ENCODE measurements around the gene NOTUM. TPM values are rescaled to one million over a fixed set of nuclear protein-coding genes. Genes with fewer than 3 reads are reported as not detected.
A peak's percentile ranks its signal among the peaks of the same experiment; 100 is the strongest.

NOTUM gene
- total RNA-seq, 1 donor from 2014 or later, result 5.9 TPM

DNA sequence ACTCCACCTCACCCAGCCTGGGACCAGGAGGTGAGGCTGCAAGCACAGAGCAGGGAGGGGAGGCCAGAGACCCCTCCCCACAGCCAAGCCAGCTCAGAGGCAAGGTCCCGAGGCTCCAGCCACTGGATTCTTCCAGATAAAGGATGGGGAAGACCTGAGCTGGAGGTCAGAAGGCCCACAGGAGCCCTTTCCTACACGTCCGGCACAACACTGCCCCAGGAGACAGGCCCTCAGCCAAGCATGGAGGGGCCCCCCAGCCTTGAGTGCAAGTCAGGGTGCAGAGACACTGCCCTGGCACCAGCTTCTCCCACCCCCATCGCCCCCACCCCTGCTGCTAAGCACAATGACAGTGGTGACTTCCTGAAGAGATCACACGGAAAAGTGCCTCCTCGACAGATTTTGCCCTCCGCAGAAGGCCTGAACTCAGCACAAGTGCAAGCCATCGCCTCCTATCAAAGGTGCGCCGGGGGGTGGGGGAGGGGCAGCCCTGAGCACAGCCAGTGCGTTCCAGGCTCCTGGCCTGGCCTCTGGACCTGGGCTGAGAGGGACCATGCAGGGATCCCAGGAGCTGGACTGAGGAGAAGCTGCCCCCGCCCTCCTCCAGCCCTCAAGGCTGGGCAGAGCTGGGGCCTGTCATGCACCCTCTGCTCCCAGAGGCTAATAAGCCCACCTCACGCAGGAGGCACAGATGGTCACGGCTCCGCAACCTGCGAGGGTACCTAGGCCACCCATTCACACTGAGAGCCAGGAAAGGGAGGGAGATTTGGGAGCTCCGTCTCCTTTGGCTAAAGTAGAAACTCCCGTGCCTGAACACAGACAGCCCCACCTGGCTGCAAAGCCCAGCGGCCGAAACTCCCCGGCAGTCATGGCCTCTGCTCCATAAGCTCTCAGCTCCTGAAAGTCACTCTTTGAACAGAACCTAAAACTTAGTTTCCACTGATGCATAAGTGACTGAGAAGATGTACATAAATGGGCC is 36.1 kb downstream of the NOTUM start:
- Mint-ChIP-seq H3K9me3 (no peaks in the 10 kb centered on the region), H3K4me3 (peak overlapping the region; percentile 78), H3K36me3 (peaks cover 6% of the 10 kb centered on the region), H3K4me1 (peaks cover 32% of the 10 kb centered on the region), H3K27me3 (ENCODE audit: low read depth) (no peaks in the 10 kb centered on the region), H3K27ac (peak overlapping the region; percentile 97)
- TF ChIP-seq, protein P1, sequence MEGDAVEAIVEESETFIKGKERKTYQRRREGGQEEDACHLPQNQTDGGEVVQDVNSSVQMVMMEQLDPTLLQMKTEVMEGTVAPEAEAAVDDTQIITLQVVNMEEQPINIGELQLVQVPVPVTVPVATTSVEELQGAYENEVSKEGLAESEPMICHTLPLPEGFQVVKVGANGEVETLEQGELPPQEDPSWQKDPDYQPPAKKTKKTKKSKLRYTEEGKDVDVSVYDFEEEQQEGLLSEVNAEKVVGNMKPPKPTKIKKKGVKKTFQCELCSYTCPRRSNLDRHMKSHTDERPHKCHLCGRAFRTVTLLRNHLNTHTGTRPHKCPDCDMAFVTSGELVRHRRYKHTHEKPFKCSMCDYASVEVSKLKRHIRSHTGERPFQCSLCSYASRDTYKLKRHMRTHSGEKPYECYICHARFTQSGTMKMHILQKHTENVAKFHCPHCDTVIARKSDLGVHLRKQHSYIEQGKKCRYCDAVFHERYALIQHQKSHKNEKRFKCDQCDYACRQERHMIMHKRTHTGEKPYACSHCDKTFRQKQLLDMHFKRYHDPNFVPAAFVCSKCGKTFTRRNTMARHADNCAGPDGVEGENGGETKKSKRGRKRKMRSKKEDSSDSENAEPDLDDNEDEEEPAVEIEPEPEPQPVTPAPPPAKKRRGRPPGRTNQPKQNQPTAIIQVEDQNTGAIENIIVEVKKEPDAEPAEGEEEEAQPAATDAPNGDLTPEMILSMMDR (IDR thresholded peaks at IDR 0.05; ENCODE audit: unreplicated experiment), result no peak
- no peak for DNase-seq (ENCODE audit: low spot score in 2 of 2, unreplicated experiment in 2 of 2)

DNA sequence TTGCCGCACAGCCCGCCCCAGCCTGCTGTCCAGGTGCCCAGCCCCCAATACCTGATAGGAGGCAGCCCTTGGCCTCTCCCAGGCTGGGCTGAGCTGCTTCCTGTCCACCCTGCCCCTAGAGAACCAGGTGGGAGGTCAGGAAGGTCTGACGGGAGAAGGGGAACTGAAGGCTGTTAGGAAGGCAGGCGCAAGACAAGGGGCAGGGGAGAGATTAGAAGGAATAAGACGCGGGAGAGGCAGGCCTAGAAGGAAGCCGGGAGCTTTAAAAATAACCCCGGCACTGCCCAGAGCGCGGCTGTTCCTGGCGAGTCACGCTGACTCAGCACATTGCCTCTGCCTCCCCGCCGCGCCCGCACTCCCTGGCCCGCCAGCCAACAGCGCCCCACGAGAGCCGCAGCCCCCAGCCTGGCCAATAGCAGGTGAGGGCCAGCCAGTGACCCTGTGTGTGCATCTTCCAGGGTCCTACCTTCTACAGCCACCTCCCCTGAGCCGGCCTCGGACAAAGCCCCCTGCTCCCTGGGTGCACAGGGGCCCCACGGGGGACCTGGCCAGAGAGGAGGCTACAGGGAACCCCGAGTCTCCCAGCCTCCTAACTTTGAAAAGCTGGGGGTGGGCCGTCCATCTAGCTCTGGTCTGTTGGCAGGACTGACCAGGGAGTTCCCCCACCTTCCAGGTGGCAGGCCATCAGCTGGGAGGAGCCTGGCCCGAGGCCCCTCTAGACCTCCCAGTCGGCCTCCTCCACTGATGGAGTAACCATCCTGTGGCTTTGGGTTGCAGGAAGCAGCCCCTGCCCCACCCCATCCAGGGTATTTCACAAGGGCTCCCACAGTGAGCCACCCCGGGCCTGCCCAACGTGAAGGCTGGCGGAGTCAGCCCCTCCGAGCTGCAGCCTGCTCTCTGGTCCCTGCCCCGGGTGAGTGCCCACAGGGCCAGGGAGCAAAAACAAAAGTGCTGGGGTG is 37.4 kb downstream of the NOTUM start:
- no peaks in the 10 kb centered on the region for H3K9me3 Mint-ChIP-seq
- H3K4me1 Mint-ChIP-seq, result peaks cover 29% of the 10 kb centered on the region
- no peaks in the 10 kb centered on the region for H3K27me3 Mint-ChIP-seq (ENCODE audit: low read depth)
- TF ChIP-seq, protein P1 (IDR thresholded peaks at IDR 0.05; ENCODE audit: unreplicated experiment), result no peak
- H3K36me3 Mint-ChIP-seq, result peaks cover 6% of the 10 kb centered on the region
- H3K27ac Mint-ChIP-seq, result peak overlapping the region; percentile 86
- H3K4me3 Mint-ChIP-seq, result peak overlapping the region; percentile 50
- peak in 1 of 2 experiments; percentile 66 for DNase-seq (ENCODE audit: low spot score in 2 of 2, unreplicated experiment in 2 of 2)

DNA sequence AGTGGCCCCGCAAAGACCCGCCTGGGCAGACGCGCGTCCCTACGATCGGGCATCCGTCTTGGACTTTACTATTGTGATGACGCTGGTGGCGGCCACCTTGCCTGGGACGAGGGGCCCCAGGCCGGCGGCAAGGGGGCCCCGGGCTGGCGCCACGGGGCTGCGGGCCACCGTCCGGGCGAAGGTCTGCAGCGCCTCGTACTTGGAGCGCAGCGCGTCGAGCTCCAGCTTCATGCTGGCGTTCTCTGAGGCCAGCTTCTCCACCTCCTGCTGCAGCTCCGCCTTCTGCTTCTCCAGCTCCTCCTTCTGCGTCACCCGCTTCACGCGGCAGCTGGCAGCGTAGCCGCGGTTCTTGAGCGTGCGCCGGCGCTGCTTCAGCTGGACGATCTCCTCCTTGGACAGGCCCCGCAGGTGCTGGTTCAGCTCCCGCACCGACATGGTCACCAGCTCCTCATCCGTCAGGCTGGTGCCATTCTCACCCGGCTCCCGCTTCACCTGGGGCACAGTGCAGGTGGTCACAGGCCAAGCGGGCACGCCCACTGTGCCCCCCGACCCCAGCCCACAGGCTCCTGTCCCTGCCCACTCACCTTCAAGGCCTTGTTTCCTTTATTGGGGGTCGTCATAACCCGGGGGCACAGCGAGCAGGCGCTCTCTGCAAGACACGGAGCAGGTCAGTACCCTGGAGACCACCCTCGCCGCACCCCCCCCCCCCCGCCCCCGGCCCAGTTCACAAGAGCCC is 38.3 kb downstream of the NOTUM start:
- no peak for DNase-seq (ENCODE audit: low spot score in 2 of 2, unreplicated experiment in 2 of 2)
- peak overlapping the region; percentile 47 for H3K27ac Mint-ChIP-seq

DNA sequence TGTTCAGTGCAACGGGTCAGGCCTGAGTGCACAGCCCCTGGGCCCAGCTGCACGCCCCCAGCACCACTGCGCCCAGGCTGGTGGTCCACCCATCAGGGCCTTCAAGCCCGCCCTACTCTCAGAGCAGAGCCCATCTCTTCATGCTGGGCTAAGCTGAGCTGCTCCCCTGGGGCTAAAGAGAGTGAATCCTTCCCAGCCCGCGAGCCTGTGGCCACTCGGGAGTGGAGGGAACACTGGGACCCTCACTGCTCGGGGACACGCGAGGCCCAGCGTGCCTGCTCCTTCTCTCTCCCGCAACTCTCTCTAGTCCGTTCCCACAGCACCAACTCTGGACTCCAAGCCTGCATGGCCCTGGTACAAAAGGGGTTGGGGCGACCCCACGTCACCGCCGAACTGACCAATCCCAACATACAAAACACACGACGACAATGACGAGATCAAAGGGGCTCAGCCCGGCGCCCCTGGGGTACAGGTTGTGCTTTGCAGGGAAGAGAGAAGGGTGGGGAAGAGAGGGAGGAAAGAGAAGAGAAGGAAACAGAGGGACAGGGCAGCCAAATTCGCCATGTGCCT is 38.9 kb downstream of the NOTUM start:
- H3K4me3 Mint-ChIP-seq, result no peak overlapping the region
- no peaks in the 10 kb centered on the region for H3K27me3 Mint-ChIP-seq (ENCODE audit: low read depth)
- TF ChIP-seq, protein P1 (IDR thresholded peaks at IDR 0.05; ENCODE audit: unreplicated experiment), result no peak
- no peaks in the 10 kb centered on the region for H3K9me3 Mint-ChIP-seq
- DNase-seq (ENCODE audit: low spot score in 2 of 2, unreplicated experiment in 2 of 2), result no peak
- H3K4me1 Mint-ChIP-seq, result peaks cover 31% of the 10 kb centered on the region
- H3K27ac Mint-ChIP-seq, result no peak overlapping the region
- H3K36me3 Mint-ChIP-seq, result peaks cover 6% of the 10 kb centered on the region

More for the DNA sequence above, 38.3 kb downstream of the NOTUM start:
- Mint-ChIP-seq H3K27me3 (ENCODE audit: low read depth) (no peaks in the 10 kb centered on the region), H3K36me3 (peaks cover 6% of the 10 kb centered on the region), H3K9me3 (no peaks in the 10 kb centered on the region), H3K4me1 (peaks cover 27% of the 10 kb centered on the region), H3K4me3 (no peak overlapping the region)
- TF ChIP-seq, protein P1 (IDR thresholded peaks at IDR 0.05; ENCODE audit: unreplicated experiment), result no peak

DNA sequence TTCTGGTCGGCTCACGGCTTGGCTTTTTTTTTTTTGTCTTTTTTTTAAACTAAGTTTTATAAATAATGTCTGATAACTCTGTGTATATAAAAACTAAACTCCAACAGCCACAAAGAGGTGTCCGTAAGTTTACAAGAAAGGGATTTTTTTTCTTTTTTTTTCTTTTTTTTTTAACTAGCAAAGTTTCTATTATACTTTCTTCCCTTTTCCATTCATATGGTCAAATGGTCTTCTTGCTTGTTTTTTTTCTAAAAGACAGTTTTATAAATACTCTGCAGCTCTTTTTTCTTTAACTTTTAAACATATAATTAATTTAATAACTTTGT is 39.5 kb downstream of the NOTUM start:
- Mint-ChIP-seq H3K9me3 (no peaks in the 10 kb centered on the region), H3K4me1 (peaks cover 35% of the 10 kb centered on the region), H3K27me3 (ENCODE audit: low read depth) (no peaks in the 10 kb centered on the region), H3K36me3 (peaks cover 6% of the 10 kb centered on the region), H3K4me3 (no peak overlapping the region), H3K27ac (no peak overlapping the region)
- TF ChIP-seq, protein P1 (IDR thresholded peaks at IDR 0.05; ENCODE audit: unreplicated experiment), result no peak
- no peak for DNase-seq (ENCODE audit: low spot score in 2 of 2, unreplicated experiment in 2 of 2)

Measured in mesothelial cell of epicardium (in vitro differentiated cells).